ENCODE measurements around the gene CRYBG3. TPM values are rescaled to one million over a fixed set of nuclear protein-coding genes. Genes with fewer than 3 reads are reported as not detected.

CRYBG3 gene
- total and polyA plus RNA-seq, 4 donors = 1.1 to 9.5 (median 2.5) TPM

DNA sequence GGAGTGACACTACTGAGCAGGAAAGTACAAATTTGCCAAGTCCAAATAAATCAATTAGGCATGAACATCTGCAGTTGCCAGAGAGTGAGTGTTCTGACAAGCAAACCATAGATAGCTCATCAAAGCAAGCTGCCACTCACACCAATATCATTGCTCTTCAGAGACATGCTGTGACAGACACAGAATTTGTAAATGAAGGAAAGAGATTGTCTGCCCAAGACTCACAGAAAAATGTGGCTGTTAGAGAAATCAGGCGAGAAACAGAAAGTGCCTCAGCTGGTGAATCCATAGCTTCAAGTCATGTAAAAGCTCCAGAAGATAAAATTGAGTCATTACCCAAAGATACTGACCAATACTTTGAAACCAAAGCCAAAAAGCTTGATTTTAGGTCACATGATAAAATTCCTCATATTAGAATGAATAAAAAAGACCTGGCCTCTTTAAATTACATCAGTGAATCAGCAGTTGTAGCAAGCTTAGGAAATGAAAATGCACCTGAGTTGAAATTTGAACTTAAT is 50.8 kb downstream of the CRYBG3 start:
- 97% methylated on average over 1 of the region's 1 CpG for WGBS
- Histone ChIP-seq H3K9ac (ENCODE audit: low read depth in 1 of 2, low read length in 2 of 2) (no peak overlapping the region), H3K27me3 (ENCODE audit: control insufficient read depth in 4 of 4, insufficient read depth in 4 of 4, low read length in 3 of 4) (no peaks in the 10 kb centered on the region), H3K27ac (ENCODE audit: low read depth in 1 of 2, low read length in 2 of 2) (no peak overlapping the region), H3K9me3 (ENCODE audit: control insufficient read depth in 4 of 4, low read length in 3 of 4) (no peaks in the 10 kb centered on the region), H3K4me3 (ENCODE audit: low read depth in 1 of 3, low read length in 3 of 3) (no peak overlapping the region), H3K36me3 (ENCODE audit: control insufficient read depth in 4 of 4, insufficient read depth in 3 of 4, low read depth in 1 of 4, low read length in 3 of 4) (peaks cover 0 to 6% (median 2%) of the 10 kb centered on the region in 4 donors), H3K4me1 (ENCODE audit: control insufficient read depth in 4 of 4, insufficient read depth in 4 of 4, low read length in 3 of 4) (no peaks in the 10 kb centered on the region)
- no peak for DNase-seq (ENCODE audit: low spot score)
- TF ChIP-seq, protein P1, sequence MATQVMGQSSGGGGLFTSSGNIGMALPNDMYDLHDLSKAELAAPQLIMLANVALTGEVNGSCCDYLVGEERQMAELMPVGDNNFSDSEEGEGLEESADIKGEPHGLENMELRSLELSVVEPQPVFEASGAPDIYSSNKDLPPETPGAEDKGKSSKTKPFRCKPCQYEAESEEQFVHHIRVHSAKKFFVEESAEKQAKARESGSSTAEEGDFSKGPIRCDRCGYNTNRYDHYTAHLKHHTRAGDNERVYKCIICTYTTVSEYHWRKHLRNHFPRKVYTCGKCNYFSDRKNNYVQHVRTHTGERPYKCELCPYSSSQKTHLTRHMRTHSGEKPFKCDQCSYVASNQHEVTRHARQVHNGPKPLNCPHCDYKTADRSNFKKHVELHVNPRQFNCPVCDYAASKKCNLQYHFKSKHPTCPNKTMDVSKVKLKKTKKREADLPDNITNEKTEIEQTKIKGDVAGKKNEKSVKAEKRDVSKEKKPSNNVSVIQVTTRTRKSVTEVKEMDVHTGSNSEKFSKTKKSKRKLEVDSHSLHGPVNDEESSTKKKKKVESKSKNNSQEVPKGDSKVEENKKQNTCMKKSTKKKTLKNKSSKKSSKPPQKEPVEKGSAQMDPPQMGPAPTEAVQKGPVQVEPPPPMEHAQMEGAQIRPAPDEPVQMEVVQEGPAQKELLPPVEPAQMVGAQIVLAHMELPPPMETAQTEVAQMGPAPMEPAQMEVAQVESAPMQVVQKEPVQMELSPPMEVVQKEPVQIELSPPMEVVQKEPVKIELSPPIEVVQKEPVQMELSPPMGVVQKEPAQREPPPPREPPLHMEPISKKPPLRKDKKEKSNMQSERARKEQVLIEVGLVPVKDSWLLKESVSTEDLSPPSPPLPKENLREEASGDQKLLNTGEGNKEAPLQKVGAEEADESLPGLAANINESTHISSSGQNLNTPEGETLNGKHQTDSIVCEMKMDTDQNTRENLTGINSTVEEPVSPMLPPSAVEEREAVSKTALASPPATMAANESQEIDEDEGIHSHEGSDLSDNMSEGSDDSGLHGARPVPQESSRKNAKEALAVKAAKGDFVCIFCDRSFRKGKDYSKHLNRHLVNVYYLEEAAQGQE (IDR thresholded peaks at IDR 0.05) = no peak
- TF ChIP-seq FOXA2 (IDR thresholded peaks at IDR 0.05) (no peak), GABPA (IDR thresholded peaks at IDR 0.05 in 1 of 2, conservative IDR thresholded peaks at IDR 0.05 in 1 of 2) (no peak), RXRA (IDR thresholded peaks at IDR 0.05) (no peak), HNF4A (conservative IDR thresholded peaks at IDR 0.05) (no peak)
- TF ChIP-seq, protein P2, sequence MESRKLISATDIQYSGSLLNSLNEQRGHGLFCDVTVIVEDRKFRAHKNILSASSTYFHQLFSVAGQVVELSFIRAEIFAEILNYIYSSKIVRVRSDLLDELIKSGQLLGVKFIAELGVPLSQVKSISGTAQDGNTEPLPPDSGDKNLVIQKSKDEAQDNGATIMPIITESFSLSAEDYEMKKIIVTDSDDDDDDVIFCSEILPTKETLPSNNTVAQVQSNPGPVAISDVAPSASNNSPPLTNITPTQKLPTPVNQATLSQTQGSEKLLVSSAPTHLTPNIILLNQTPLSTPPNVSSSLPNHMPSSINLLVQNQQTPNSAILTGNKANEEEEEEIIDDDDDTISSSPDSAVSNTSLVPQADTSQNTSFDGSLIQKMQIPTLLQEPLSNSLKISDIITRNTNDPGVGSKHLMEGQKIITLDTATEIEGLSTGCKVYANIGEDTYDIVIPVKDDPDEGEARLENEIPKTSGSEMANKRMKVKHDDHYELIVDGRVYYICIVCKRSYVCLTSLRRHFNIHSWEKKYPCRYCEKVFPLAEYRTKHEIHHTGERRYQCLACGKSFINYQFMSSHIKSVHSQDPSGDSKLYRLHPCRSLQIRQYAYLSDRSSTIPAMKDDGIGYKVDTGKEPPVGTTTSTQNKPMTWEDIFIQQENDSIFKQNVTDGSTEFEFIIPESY (IDR thresholded peaks at IDR 0.05) = no peak

DNA sequence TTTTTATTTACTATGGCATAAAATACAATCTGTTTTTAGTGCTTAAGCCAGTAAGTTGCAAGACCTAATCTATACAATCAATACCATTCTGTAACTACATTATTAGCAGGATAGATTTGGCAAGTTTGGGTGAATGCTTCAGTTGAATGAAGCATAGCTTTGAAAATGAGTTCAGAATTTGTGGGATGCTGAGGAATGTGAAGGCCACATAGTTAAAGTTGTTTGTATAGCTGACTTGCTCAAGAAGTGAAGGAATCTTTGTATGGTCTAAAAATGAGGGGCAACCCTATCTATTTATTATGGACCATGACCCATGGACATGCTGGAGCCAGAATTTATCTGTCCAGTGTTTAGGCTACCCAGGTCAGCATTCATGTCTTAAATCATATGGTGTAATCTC is 58.5 kb downstream of the CRYBG3 start:
- peaks cover 0 to 3% (median 0%) of the 10 kb centered on the region in 4 donors for H3K36me3 ChIP-seq (ENCODE audit: control insufficient read depth in 4 of 4, insufficient read depth in 3 of 4, low read depth in 1 of 4, low read length in 3 of 4)
- DNase-seq (ENCODE audit: low spot score) = no peak
- no peaks in the 10 kb centered on the region for H3K9me3 ChIP-seq (ENCODE audit: control insufficient read depth in 4 of 4, low read length in 3 of 4)
- H3K9ac ChIP-seq (ENCODE audit: low read depth in 1 of 2, low read length in 2 of 2) = no peak overlapping the region
- no peak overlapping the region for H3K4me3 ChIP-seq (ENCODE audit: low read depth in 1 of 3, low read length in 3 of 3)
- peaks cover 0 to 6% (median 0%) of the 10 kb centered on the region in 4 donors for H3K4me1 ChIP-seq (ENCODE audit: control insufficient read depth in 4 of 4, insufficient read depth in 4 of 4, low read length in 3 of 4)
- TF ChIP-seq GABPA (IDR thresholded peaks at IDR 0.05 in 1 of 2, conservative IDR thresholded peaks at IDR 0.05 in 1 of 2) = no peak
- no peak for TF ChIP-seq RXRA (IDR thresholded peaks at IDR 0.05)
- TF ChIP-seq, protein P3, sequence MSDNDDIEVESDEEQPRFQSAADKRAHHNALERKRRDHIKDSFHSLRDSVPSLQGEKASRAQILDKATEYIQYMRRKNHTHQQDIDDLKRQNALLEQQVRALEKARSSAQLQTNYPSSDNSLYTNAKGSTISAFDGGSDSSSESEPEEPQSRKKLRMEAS (IDR thresholded peaks at IDR 0.05) = no peak
- TF ChIP-seq, protein P1 (IDR thresholded peaks at IDR 0.05) = no peak
- no peaks in the 10 kb centered on the region for H3K27me3 ChIP-seq (ENCODE audit: control insufficient read depth in 4 of 4, insufficient read depth in 4 of 4, low read length in 3 of 4)
- no peak overlapping the region for H3K27ac ChIP-seq (ENCODE audit: low read depth in 1 of 2, low read length in 2 of 2)
